ENCODE measurements around the gene EHMT2. TPM values are rescaled to one million over a fixed set of nuclear protein-coding genes. Genes with fewer than 3 reads are reported as not detected.

The EHMT2 gene
- total RNA-seq, 3 donors from 2014 or later (not counting 1 experiment from before 2014, with no cell fraction given), result 49.3 to 56.6 (median 55.8) TPM

DNA sequence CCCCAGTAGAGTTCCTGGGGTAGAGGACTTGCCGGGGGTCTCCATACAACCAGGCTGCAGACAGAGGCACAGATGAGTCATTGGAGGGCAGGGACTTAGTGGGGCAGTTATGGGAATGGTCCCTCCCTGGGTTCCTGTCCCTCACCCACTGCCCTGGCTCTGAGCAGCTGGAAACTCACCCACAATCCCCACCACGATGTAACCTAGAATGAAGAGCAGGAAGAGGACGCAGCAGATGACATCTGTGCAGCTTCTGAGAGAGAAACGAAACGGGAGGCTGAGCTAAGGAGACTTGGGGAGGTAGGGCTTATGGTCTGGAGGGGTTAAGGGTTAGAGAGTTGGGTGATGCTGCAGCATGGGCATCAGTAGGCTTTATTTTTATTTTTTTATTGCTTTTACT, 21.6 kb downstream of the EHMT2 start:
- intact Hi-C loops (cut with micrococcal nuclease), result no loop called here
- H3K27ac Mint-ChIP-seq, result peak overlapping the region in 1 of 2 donors; percentile 5
- no peak for DNase-seq
- H3K9me3 ChIP-seq (ENCODE audit: control insufficient read depth, insufficient read depth, low read length), result no peaks in the 10 kb centered on the region
- peaks cover under 1% of the 10 kb centered on the region for H3K36me3 Mint-ChIP-seq
- ATAC-seq, result no peak
- TF ChIP-seq, protein P1, sequence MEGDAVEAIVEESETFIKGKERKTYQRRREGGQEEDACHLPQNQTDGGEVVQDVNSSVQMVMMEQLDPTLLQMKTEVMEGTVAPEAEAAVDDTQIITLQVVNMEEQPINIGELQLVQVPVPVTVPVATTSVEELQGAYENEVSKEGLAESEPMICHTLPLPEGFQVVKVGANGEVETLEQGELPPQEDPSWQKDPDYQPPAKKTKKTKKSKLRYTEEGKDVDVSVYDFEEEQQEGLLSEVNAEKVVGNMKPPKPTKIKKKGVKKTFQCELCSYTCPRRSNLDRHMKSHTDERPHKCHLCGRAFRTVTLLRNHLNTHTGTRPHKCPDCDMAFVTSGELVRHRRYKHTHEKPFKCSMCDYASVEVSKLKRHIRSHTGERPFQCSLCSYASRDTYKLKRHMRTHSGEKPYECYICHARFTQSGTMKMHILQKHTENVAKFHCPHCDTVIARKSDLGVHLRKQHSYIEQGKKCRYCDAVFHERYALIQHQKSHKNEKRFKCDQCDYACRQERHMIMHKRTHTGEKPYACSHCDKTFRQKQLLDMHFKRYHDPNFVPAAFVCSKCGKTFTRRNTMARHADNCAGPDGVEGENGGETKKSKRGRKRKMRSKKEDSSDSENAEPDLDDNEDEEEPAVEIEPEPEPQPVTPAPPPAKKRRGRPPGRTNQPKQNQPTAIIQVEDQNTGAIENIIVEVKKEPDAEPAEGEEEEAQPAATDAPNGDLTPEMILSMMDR (IDR thresholded peaks at IDR 0.05), result no peak
- no peaks in the 10 kb centered on the region for H3K27me3 Mint-ChIP-seq (ENCODE audit: low read depth in 2 of 2)
- 75% methylated on average over 4 of the region's 5 CpGs for WGBS (ENCODE audit: insufficient coverage)
- H3K36me3 ChIP-seq (ENCODE audit: control insufficient read depth, insufficient read depth, low read length), result peaks cover 14% of the 10 kb centered on the region
- H3K9me3 Mint-ChIP-seq, result no peaks in the 10 kb centered on the region
- no peak overlapping the region for H3K27ac ChIP-seq (ENCODE audit: low read length)
- H3K4me1 Mint-ChIP-seq, result peaks cover 0 to 5% of the 10 kb centered on the region in 2 donors
- H3K4me1 ChIP-seq (ENCODE audit: control insufficient read depth, insufficient read depth, low read length), result no peaks in the 10 kb centered on the region
- no peaks in the 10 kb centered on the region for H3K27me3 ChIP-seq (ENCODE audit: control insufficient read depth, insufficient read depth, low read length)
- no peak overlapping the region for H3K4me3 Mint-ChIP-seq
- H3K4me3 ChIP-seq (ENCODE audit: low read length), result no peak overlapping the region

DNA sequence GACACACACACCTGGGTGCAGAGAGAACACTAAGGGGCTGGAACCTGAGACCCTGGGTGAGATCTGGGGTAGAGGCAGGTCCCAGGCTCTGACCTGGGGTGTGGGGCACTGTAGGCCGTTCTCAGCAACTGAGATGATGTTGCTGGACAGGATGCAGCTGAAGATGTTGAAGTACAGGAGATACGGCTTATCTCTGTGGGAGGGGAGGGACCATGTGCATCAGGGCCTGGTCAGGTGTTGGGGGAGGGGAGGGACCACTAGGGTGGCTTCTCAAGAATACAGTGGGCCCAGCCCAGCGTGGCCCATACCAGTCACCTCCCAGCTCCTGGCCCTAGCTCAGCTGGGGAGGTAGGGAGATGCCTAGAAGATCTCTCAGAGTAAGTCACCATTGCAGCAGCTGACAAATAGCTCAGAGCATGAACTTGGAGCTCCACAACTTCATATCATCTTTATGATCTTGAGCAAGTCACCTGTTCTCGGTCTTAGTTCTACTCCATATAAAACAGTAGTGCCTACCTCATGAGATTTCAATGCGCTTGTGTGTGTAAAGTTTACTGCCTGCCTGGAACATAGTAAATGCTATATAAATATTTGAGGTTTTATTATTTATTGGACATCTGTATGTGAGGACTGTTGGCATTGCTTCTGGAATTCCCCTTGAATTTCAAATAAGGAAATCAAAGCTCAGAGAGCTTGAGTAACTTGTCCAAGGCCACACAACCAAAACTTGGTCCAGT, 22.5 kb downstream of the EHMT2 start:
- no peak overlapping the region for H3K4me3 Mint-ChIP-seq
- no peak overlapping the region for H3K27ac Mint-ChIP-seq
- H3K36me3 Mint-ChIP-seq, result no peaks in the 10 kb centered on the region
- no peak for DNase-seq
- H3K27me3 Mint-ChIP-seq (ENCODE audit: low read depth in 2 of 2), result no peaks in the 10 kb centered on the region
- no peaks in the 10 kb centered on the region for H3K9me3 ChIP-seq (ENCODE audit: control insufficient read depth, insufficient read depth, low read length)
- intact Hi-C loops (cut with micrococcal nuclease), result no loop called here
- peaks cover 5% of the 10 kb centered on the region for H3K36me3 ChIP-seq (ENCODE audit: control insufficient read depth, insufficient read depth, low read length)
- no peaks in the 10 kb centered on the region for H3K27me3 ChIP-seq (ENCODE audit: control insufficient read depth, insufficient read depth, low read length)
- no peak overlapping the region for H3K4me3 ChIP-seq (ENCODE audit: low read length)
- peaks cover 0 to 5% of the 10 kb centered on the region in 2 donors for H3K4me1 Mint-ChIP-seq
- no peaks in the 10 kb centered on the region for H3K4me1 ChIP-seq (ENCODE audit: control insufficient read depth, insufficient read depth, low read length)
- TF ChIP-seq, protein P1 (IDR thresholded peaks at IDR 0.05), result no peak
- H3K9me3 Mint-ChIP-seq, result no peaks in the 10 kb centered on the region
- no peak for ATAC-seq
- no peak overlapping the region for H3K27ac ChIP-seq (ENCODE audit: low read length)
- 77% methylated on average over 4 of the region's 5 CpGs for WGBS (ENCODE audit: insufficient coverage)

DNA sequence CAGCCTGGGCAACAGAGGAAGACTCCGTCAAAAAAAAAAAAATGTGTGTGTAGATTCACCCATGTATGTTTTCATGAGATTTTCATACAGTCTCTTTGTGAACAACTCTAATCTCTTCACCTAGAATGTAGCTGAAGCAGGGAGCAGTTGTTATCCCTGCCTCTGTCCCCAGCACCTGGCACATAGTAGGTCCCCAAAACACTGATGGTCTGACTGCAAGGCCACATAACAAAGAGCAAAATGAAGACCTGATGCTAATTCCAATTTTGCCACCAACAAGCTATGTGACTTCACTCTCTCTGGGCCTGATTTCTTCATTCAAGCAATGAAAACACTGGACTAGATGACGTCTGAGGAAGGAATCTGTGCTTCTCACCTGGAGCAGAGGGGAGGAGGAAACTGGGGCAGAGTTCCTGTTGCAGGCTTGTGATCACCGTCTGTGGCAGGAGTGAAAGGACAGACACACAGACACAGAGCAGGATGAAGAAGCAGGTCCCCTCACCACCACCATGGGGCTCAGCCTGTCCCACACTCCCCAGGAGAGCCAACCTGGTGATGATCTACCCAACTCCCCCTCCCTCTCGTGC, 23.3 kb downstream of the EHMT2 start:
- Mint-ChIP-seq H3K27ac (no peak overlapping the region), H3K4me1 (peaks cover 0 to 1% of the 10 kb centered on the region in 2 donors), H3K4me3 (no peak overlapping the region), H3K9me3 (no peaks in the 10 kb centered on the region), H3K27me3 (ENCODE audit: low read depth in 2 of 2) (no peaks in the 10 kb centered on the region), H3K36me3 (no peaks in the 10 kb centered on the region)
- no peak overlapping the region for H3K27ac ChIP-seq (ENCODE audit: low read length)
- intact Hi-C loops (cut with micrococcal nuclease), result no loop called here
- 48% methylated on average over 3 of the region's 4 CpGs for WGBS (ENCODE audit: insufficient coverage)
- DNase-seq (no peak), ATAC-seq (no peak)
- H3K4me3 ChIP-seq (ENCODE audit: low read length), result no peak overlapping the region
- no peaks in the 10 kb centered on the region for H3K9me3 ChIP-seq (ENCODE audit: control insufficient read depth, insufficient read depth, low read length)
- no peaks in the 10 kb centered on the region for H3K4me1 ChIP-seq (ENCODE audit: control insufficient read depth, insufficient read depth, low read length)
- no peaks in the 10 kb centered on the region for H3K27me3 ChIP-seq (ENCODE audit: control insufficient read depth, insufficient read depth, low read length)
- H3K36me3 ChIP-seq (ENCODE audit: control insufficient read depth, insufficient read depth, low read length), result no peaks in the 10 kb centered on the region
- TF ChIP-seq, protein P1 (IDR thresholded peaks at IDR 0.05), result no peak

All from natural killer cell (primary cell).